Liver (tissue), 9 donors: ENCODE data around the gene NUDT13. TPM values are rescaled to one million over a fixed set of nuclear protein-coding genes. Genes with fewer than 3 reads are reported as not detected.

Source experiments
- DNase-seq: peaks from one replicate; pipeline ENCODE4 v3.0.0-alpha.2; 2017; ENCODE audit warnings: low spot score
- H3K27ac ChIP-seq, 2 donors: one replicate each; pipeline ENCODE4 v1.7.0; 2013; ENCODE audit warnings: inconsistent platforms in 2 of 2, low read length in 2 of 2, control low read depth in 1 of 2, low read depth in 1 of 2, mild to moderate bottlenecking in 1 of 2
- H3K27me3 ChIP-seq, 4 donors: one replicate each; pipeline versions ENCODE4 v1.6.1 to v1.7.0; 2013; ENCODE audit warnings: low read length in 3 of 4, inconsistent platforms in 1 of 4, mild to moderate bottlenecking in 1 of 4, moderate library complexity in 1 of 4; ENCODE audit not compliant: control insufficient read depth in 4 of 4, insufficient read depth in 4 of 4
- H3K36me3 ChIP-seq, 4 donors: one replicate each; pipeline versions ENCODE4 v1.6.1 to v1.7.0; 2013; ENCODE audit warnings: low read length in 3 of 4, mild to moderate bottlenecking in 3 of 4, low read depth in 1 of 4, moderate library complexity in 1 of 4; ENCODE audit not compliant: control insufficient read depth in 4 of 4, insufficient read depth in 3 of 4
- H3K4me1 ChIP-seq, 4 donors: one replicate each; pipeline versions ENCODE4 v1.6.1 to v1.7.0; 2013; ENCODE audit warnings: low read length in 3 of 4, mild to moderate bottlenecking in 3 of 4, moderate library complexity in 1 of 4; ENCODE audit not compliant: control insufficient read depth in 4 of 4, insufficient read depth in 4 of 4
- H3K4me3 ChIP-seq, 3 donors: one replicate each; pipeline versions ENCODE4 v1.6.1 to v1.7.0; 2013; ENCODE audit warnings: low read length in 3 of 3, control low read depth in 1 of 3, low read depth in 1 of 3, mild to moderate bottlenecking in 1 of 3
- H3K9ac ChIP-seq, 2 donors: one replicate each; pipeline ENCODE4 v1.7.0; 2013; ENCODE audit warnings: low read length in 2 of 2, mild to moderate bottlenecking in 2 of 2, moderate library complexity in 2 of 2, control low read depth in 1 of 2, low read depth in 1 of 2
- H3K9me3 ChIP-seq, 4 donors: one replicate each; pipeline versions ENCODE4 v1.6.1 to v1.7.0; 2013; ENCODE audit warnings: low read length in 3 of 4; ENCODE audit not compliant: control insufficient read depth in 4 of 4
- CTCF ChIP-seq: fragments of 150-350 bp; IDR thresholded peaks from 2 replicates; pipeline ENCODE4 v1.5.1; 2017; ENCODE audit warnings: improper control_type of control experiment, low read depth, low read length; ENCODE audit not compliant: missing input control
- FOXA2 ChIP-seq: IDR thresholded peaks from 2 replicates; pipeline ENCODE4 v1.6.1; 2016; ENCODE audit warnings: antibody characterized with exemption
- GABPA ChIP-seq, 2 donors: IDR thresholded peaks in 1 of 2; conservative IDR thresholded peaks in 1 of 2; 2 replicates each; pipeline ENCODE4 v1.6.1; 2016; ENCODE audit warnings: antibody characterized with exemption in 2 of 2, mild to moderate bottlenecking in 1 of 2, moderate library complexity in 1 of 2
- HNF4A ChIP-seq, 2 donors: conservative IDR thresholded peaks; 2 replicates each; pipeline ENCODE4 v1.6.1; 2016; ENCODE audit warnings: antibody characterized with exemption in 2 of 2, mild to moderate bottlenecking in 2 of 2
- HNF4G ChIP-seq: IDR thresholded peaks from 2 replicates; pipeline ENCODE4 v1.6.1; 2016; ENCODE audit warnings: antibody characterized with exemption
- NR2F2 ChIP-seq: IDR thresholded peaks from 2 replicates; pipeline ENCODE4 v1.6.1; 2016; ENCODE audit warnings: antibody characterized with exemption
- REST ChIP-seq: IDR thresholded peaks from 2 replicates; pipeline ENCODE4 v1.6.1; 2016; ENCODE audit warnings: antibody characterized with exemption, mild to moderate bottlenecking
- RXRA ChIP-seq, 2 donors: IDR thresholded peaks; 2 replicates each; pipeline ENCODE4 v1.6.1; 2017 to 2018; ENCODE audit warnings: antibody characterized with exemption in 2 of 2, mild to moderate bottlenecking in 1 of 2
- SP1 ChIP-seq: IDR thresholded peaks from 2 replicates; pipeline ENCODE4 v1.6.1; 2018; ENCODE audit warnings: antibody characterized with exemption, mild to moderate bottlenecking
- YY1 ChIP-seq: IDR thresholded peaks from 2 replicates; pipeline ENCODE4 v1.6.1; 2016; ENCODE audit warnings: antibody characterized with exemption, mild to moderate bottlenecking
- ZBTB33 ChIP-seq: IDR thresholded peaks from 2 replicates; pipeline ENCODE4 v1.6.1; 2016; ENCODE audit warnings: antibody characterized with exemption
- WGBS: extraction: QIAGEN DNeasy Blood & Tissue Kit; methylation state at CpG from one replicate; pipeline ENCODE4 v1.1.7; 2013; 5-methylcytosine and 5-hydroxymethylcytosine counted together
- polyA plus RNA-seq, 2 donors: library from polyadenylated mRNA; stranded (reverse) in 1 of 2; unstranded in 1 of 2; fragments of 200-250 nt in 1 of 2; fragments of >200 nt in 1 of 2; fragmentation: Nextera tagmentation in 1 of 2; extraction: Ambion mirVana in 1 of 2; gene quantifications; one replicate each; pipeline versions ENCODE4 v1.2.1 to v1.2.3, GENCODE V29; 2013 to 2015
- total RNA-seq, 2 donors: library from RNA; depleted of rRNA; stranded (reverse); fragments of >200 nt; gene quantifications; one replicate each; pipeline ENCODE4 v1.2.3, GENCODE V29; 2014
- donor health status: healthy.
- donor health status: healthy.
- donor health status: healthy.
- donor health status: healthy.
- donor health status: healthy.

NUDT13 gene
- total and polyA plus RNA-seq, 4 donors = 0.60 to 4.0 (median 2.4) TPM

- no peak overlapping the region for H3K4me3 ChIP-seq
- no peak for DNase-seq
- TF ChIP-seq ZBTB33 (no peak), REST (no peak), HNF4G (no peak), RXRA (IDR thresholded peaks at IDR 0.05) (no peak), CTCF (no peak)
- no peaks in the 10 kb centered on the region for H3K27me3 ChIP-seq
- H3K36me3 ChIP-seq = no peaks in the 10 kb centered on the region
- H3K27ac ChIP-seq = no peak overlapping the region
- H3K9me3 ChIP-seq = no peaks in the 10 kb centered on the region
- WGBS = 54% methylated on average over 2 of the region's 2 CpGs
- peaks cover 0 to 11% (median 0%) of the 10 kb centered on the region in 4 donors for H3K4me1 ChIP-seq
- H3K9ac ChIP-seq = no peak overlapping the region
These were observed 27.0 kb upstream of the NUDT13 start for GRCh38 chr10:73083221-73083620.

- no peak overlapping the region for H3K27ac ChIP-seq
- WGBS = 77% methylated on average over 5 of the region's 5 CpGs
- no peak for DNase-seq
- H3K4me1 ChIP-seq = peaks cover 0 to 11% (median 0%) of the 10 kb centered on the region in 4 donors
- H3K36me3 ChIP-seq = no peaks in the 10 kb centered on the region
- no peaks in the 10 kb centered on the region for H3K27me3 ChIP-seq
- no peak overlapping the region for H3K9ac ChIP-seq
- TF ChIP-seq RXRA (IDR thresholded peaks at IDR 0.05) = no peak
- H3K4me3 ChIP-seq = no peak overlapping the region
- no peaks in the 10 kb centered on the region for H3K9me3 ChIP-seq
These were observed 26.0 kb upstream of the NUDT13 start for GRCh38 chr10:73084209-73084608.

- Histone ChIP-seq H3K9ac (no peak overlapping the region), H3K9me3 (no peaks in the 10 kb centered on the region), H3K4me3 (no peak overlapping the region), H3K27ac (no peak overlapping the region), H3K4me1 (peaks cover 0 to 16% (median 0%) of the 10 kb centered on the region in 4 donors), H3K27me3 (no peaks in the 10 kb centered on the region), H3K36me3 (no peaks in the 10 kb centered on the region)
- WGBS = 42% methylated on average over 4 of the region's 4 CpGs
- DNase-seq = no peak
- no peak for TF ChIP-seq ZBTB33
- TF ChIP-seq NR2F2 = no peak
- no peak for TF ChIP-seq REST
- TF ChIP-seq HNF4A (conservative IDR thresholded peaks at IDR 0.05) = peak in 1 of 2 donors; percentile 20
- peak in 1 of 2 donors; percentile 39 for TF ChIP-seq RXRA (IDR thresholded peaks at IDR 0.05)
- TF ChIP-seq YY1 = peak; percentile 39
- TF ChIP-seq FOXA2 = peak; percentile 26
- no peak for TF ChIP-seq GABPA (IDR thresholded peaks at IDR 0.05 in 1 of 2, conservative IDR thresholded peaks at IDR 0.05 in 1 of 2)
- TF ChIP-seq SP1 = peak; percentile 23
- TF ChIP-seq HNF4G = no peak
These were observed 23.4 kb upstream of the NUDT13 start for GRCh38 chr10:73086816-73087215.
